Activated CD4-positive, alpha-beta T cell treated with anti-CD3 and anti-CD28 coated beads, Interleukin-2, amount 50 U/mL, for 24 hours (primary cell): ENCODE measurements around the gene FBXW8.
A peak's percentile ranks its signal among the peaks of the same experiment; 100 is the strongest.

Source experiments
- DNase-seq, 2 donors: peaks; one replicate each; pipeline ENCODE4 v3.0.0-alpha.2; 2020; ENCODE audit warnings: low read depth in 1 of 2, low spot score in 1 of 2

Gene FBXW8

GRCh38 chr12:116955382-116956021 is 44.8 kb downstream of the FBXW8 start:
- no peak for DNase-seq

- DNase-seq = no peak
Measured at GRCh38 chr12:116958402-116959197, 47.9 kb downstream of the FBXW8 start.

- DNase-seq = no peak
Measured at GRCh38 chr12:116959198-116959460, 48.4 kb downstream of the FBXW8 start.

GRCh38 chr12:116959845-116960514 is 49.2 kb downstream of the FBXW8 start:
- peak in 1 of 2 donors; percentile 28 for DNase-seq

GRCh38 chr12:116962197-116962596 is 51.4 kb downstream of the FBXW8 start:
- no peak for DNase-seq

GRCh38 chr12:116962783-116963356 is 52.1 kb downstream of the FBXW8 start:
- no peak for DNase-seq

- DNase-seq = no peak
Measured at GRCh38 chr12:116964054-116965050, 53.6 kb downstream of the FBXW8 start.

- no peak for DNase-seq
Measured at GRCh38 chr12:116968986-116969385, 58.2 kb downstream of the FBXW8 start.

GRCh38 chr12:116969615-116970585 is 59.1 kb downstream of the FBXW8 start:
- DNase-seq = no peak

- no peak for DNase-seq
Measured at GRCh38 chr12:116971222-116971621, 60.5 kb downstream of the FBXW8 start.

GRCh38 chr12:116975779-116976393 is 65.1 kb downstream of the FBXW8 start:
- DNase-seq = no peak

GRCh38 chr12:116977465-116978380 is 67.0 kb downstream of the FBXW8 start:
- DNase-seq = no peak

- no peak for DNase-seq
Measured at GRCh38 chr12:116978791-116979508, 68.2 kb downstream of the FBXW8 start.

GRCh38 chr12:116980083-116980482 is 69.3 kb downstream of the FBXW8 start:
- DNase-seq = no peak

- DNase-seq = no peak
Measured at GRCh38 chr12:116982791-116983411, 72.2 kb downstream of the FBXW8 start.

- DNase-seq = no peak
Measured at GRCh38 chr12:116984098-116984497, 73.3 kb downstream of the FBXW8 start.

- DNase-seq = no peak
Measured at GRCh38 chr12:116990329-116990728, 79.6 kb downstream of the FBXW8 start.
